ENCODE measurements around the gene SRSF6.

- TF ChIP-seq ATF7 (IDR thresholded peaks at IDR 0.05; ENCODE audit: low read depth): no peak
- TF ChIP-seq CTCF (IDR thresholded peaks at IDR 0.05 in 2 of 3, conservative IDR thresholded peaks at IDR 0.05 in 1 of 3; ENCODE audit: control insufficient read depth in 2 of 3, extremely low read depth in 1 of 3, insufficient read depth in 1 of 3, low read depth in 3 of 3, low read length in 3 of 3): no peak
- TF ChIP-seq ATF3 (IDR thresholded peaks at IDR 0.05; ENCODE audit: borderline replicate concordance, extremely low read depth, low read depth, low read length): no peak
- no peak for TF ChIP-seq ZZZ3 (IDR thresholded peaks at IDR 0.05; ENCODE audit: control insufficient read depth, insufficient read length, low read depth)
These were observed 6.0 kb downstream of the SRSF6 start for GRCh38 chr20:43463527-43464218.
